ENCODE data around the gene TMC7.
"Not testable (repeated sequence)": the region's sequence is repeated elsewhere in the genome, so short reads cannot be mapped to it uniquely, and the experiment has no call there.

TMC7 gene

GRCh38 chr16:18984435-18985005 lies 786 bp downstream of the TMC7 start:
- DNase-seq = no peak

- DNase-seq = not testable (repeated sequence)
Observed at GRCh38 chr16:18985256-18985655, 1.5 kb downstream of the TMC7 start.

- not testable (repeated sequence) for DNase-seq
Observed at GRCh38 chr16:18991731-18992130, 8.0 kb downstream of the TMC7 start.

- not testable (repeated sequence) for DNase-seq
Observed at GRCh38 chr16:18993531-18993930, 9.8 kb downstream of the TMC7 start.

GRCh38 chr16:18994181-18994580 lies 10.4 kb downstream of the TMC7 start:
- not testable (repeated sequence) for DNase-seq

- not testable (repeated sequence) for DNase-seq
Observed at GRCh38 chr16:18995406-18995805, 11.7 kb downstream of the TMC7 start.

GRCh38 chr16:18996536-18996935 lies 12.8 kb downstream of the TMC7 start:
- not testable (repeated sequence) for DNase-seq

- not testable (repeated sequence) for DNase-seq
Observed at GRCh38 chr16:18997001-18997400, 13.3 kb downstream of the TMC7 start.

- DNase-seq = no peak
Observed at GRCh38 chr16:18999045-18999393, 15.3 kb downstream of the TMC7 start.

GRCh38 chr16:19001788-19002187 lies 18.1 kb downstream of the TMC7 start:
- no peak for DNase-seq

- no peak for DNase-seq
Observed at GRCh38 chr16:19003935-19004334, 20.2 kb downstream of the TMC7 start.

GRCh38 chr16:19005561-19006445 lies 22.1 kb downstream of the TMC7 start:
- no peak for DNase-seq

- no peak for DNase-seq
Observed at GRCh38 chr16:19006446-19007315, 22.9 kb downstream of the TMC7 start.

- DNase-seq = no peak
Observed at GRCh38 chr16:19008245-19009169, 24.8 kb downstream of the TMC7 start.

GRCh38 chr16:19011169-19011731 lies 27.5 kb downstream of the TMC7 start:
- DNase-seq = no peak

GRCh38 chr16:19014461-19014860 lies 30.7 kb downstream of the TMC7 start:
- DNase-seq = no peak

- DNase-seq = no peak
Observed at GRCh38 chr16:19017179-19017578, 33.4 kb downstream of the TMC7 start.

GRCh38 chr16:19020689-19021088 lies 37.0 kb downstream of the TMC7 start:
- DNase-seq = no peak

GRCh38 chr16:19021747-19022146 lies 38.0 kb downstream of the TMC7 start:
- DNase-seq = no peak

GRCh38 chr16:19027416-19027815 lies 43.7 kb downstream of the TMC7 start:
- no peak for DNase-seq

- DNase-seq = no peak
Observed at GRCh38 chr16:19029980-19030379, 46.2 kb downstream of the TMC7 start.

GRCh38 chr16:19031738-19032137 lies 48.0 kb downstream of the TMC7 start:
- no peak for DNase-seq
